ENCODE data around the gene PP2D1.
"Not testable (repeated sequence)": the region's sequence is repeated elsewhere in the genome, so short reads cannot be mapped to it uniquely, and the experiment has no call there.

DNA sequence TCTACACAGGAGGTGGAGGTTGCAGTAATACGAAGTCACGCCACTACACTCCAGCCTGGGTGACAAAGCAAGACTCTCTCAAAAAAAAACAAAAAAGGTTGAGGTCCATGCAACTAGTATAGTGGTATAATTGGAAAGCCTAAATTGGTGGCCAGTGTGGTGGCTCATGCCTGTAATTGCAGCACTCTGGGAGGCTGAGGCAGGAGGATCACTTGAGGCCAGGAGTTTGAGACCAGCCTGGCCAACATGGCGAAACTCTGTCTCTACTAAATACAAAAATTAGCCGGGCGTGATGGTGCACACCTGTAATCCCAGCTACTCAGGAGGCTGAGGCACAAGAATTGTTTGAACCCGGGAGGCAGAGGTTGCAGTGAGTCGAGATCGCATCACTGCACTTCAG, 23.2 kb downstream of the PP2D1 start:
- TF ChIP-seq, protein P1, sequence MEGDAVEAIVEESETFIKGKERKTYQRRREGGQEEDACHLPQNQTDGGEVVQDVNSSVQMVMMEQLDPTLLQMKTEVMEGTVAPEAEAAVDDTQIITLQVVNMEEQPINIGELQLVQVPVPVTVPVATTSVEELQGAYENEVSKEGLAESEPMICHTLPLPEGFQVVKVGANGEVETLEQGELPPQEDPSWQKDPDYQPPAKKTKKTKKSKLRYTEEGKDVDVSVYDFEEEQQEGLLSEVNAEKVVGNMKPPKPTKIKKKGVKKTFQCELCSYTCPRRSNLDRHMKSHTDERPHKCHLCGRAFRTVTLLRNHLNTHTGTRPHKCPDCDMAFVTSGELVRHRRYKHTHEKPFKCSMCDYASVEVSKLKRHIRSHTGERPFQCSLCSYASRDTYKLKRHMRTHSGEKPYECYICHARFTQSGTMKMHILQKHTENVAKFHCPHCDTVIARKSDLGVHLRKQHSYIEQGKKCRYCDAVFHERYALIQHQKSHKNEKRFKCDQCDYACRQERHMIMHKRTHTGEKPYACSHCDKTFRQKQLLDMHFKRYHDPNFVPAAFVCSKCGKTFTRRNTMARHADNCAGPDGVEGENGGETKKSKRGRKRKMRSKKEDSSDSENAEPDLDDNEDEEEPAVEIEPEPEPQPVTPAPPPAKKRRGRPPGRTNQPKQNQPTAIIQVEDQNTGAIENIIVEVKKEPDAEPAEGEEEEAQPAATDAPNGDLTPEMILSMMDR (IDR thresholded peaks at IDR 0.05): not testable (repeated sequence)
- TF ChIP-seq POLR2A, EP300 (IDR thresholded peaks at IDR 0.05): not testable (repeated sequence)

Measured in tibial nerve (tissue), 4 donors.